SW 1271 (cell line): ENCODE results near the gene ATG9B.

ENCODE experiments used
- DNase-seq, 2 experiments: peaks; one replicate each; lab custom pipeline; 2025; lab: John Stamatoyannopoulos, UW

ATG9B gene, protein sequence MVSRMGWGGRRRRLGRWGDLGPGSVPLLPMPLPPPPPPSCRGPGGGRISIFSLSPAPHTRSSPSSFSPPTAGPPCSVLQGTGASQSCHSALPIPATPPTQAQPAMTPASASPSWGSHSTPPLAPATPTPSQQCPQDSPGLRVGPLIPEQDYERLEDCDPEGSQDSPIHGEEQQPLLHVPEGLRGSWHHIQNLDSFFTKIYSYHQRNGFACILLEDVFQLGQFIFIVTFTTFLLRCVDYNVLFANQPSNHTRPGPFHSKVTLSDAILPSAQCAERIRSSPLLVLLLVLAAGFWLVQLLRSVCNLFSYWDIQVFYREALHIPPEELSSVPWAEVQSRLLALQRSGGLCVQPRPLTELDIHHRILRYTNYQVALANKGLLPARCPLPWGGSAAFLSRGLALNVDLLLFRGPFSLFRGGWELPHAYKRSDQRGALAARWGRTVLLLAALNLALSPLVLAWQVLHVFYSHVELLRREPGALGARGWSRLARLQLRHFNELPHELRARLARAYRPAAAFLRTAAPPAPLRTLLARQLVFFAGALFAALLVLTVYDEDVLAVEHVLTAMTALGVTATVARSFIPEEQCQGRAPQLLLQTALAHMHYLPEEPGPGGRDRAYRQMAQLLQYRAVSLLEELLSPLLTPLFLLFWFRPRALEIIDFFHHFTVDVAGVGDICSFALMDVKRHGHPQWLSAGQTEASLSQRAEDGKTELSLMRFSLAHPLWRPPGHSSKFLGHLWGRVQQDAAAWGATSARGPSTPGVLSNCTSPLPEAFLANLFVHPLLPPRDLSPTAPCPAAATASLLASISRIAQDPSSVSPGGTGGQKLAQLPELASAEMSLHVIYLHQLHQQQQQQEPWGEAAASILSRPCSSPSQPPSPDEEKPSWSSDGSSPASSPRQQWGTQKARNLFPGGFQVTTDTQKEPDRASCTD

DNA sequence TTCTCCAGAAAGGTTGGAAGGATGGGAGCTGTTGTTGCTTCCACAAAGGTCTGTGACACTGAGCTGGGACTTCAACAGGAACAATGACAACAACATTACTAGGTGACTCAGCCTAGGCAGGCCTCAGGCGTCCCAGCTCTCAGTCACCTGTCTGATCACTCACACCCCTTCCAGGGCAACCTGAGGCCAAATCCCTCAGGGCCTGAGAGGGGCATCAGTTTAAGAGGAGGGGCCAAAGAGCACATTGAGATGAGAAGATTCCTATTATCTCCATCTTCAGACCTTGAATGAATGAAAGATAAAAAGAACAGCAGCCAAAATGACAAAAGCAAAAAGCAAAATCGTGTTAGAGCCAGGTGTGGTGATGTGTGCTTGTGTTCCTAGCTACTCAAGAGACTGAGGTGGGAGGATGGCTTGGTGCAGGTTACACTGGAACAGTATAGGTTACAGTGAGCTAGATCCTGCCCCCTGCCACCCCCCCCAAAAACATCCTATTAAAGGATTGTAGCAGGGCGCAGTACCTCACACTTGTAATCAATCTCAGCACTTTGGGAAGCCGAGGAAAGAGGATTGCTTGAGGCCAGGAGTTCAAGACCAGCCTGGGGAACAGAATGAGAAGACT lies at the start of gene ATG9B:
Gene ATG9B, minus strand, starts transcription at position 60 of the 622 bp plus-strand sequence. CDS start 71 bp downstream, outside the sequence.
- DNase-seq, result no peak

DNA sequence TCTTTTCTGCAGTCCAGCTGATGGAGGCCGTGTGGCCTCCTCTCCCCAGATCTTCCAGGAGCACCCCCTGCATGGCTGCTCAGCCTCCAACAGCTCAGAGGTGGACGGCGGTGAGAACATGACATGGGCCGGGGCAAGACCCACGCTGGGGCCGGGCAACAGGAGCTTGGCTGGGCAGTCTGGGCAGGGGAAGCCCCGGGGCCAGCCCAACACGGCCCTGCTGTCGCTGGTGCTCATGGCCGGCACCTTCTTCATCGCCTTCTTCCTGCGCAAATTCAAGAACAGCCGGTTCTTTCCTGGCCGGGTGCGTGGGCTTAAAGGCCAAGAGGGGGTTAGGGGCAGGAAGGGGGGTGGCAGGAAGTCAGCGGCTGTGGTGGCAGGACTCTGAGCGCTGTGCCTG lies 49.7 kb upstream of the ATG9B start:
- DNase-seq, result no peak

DNA sequence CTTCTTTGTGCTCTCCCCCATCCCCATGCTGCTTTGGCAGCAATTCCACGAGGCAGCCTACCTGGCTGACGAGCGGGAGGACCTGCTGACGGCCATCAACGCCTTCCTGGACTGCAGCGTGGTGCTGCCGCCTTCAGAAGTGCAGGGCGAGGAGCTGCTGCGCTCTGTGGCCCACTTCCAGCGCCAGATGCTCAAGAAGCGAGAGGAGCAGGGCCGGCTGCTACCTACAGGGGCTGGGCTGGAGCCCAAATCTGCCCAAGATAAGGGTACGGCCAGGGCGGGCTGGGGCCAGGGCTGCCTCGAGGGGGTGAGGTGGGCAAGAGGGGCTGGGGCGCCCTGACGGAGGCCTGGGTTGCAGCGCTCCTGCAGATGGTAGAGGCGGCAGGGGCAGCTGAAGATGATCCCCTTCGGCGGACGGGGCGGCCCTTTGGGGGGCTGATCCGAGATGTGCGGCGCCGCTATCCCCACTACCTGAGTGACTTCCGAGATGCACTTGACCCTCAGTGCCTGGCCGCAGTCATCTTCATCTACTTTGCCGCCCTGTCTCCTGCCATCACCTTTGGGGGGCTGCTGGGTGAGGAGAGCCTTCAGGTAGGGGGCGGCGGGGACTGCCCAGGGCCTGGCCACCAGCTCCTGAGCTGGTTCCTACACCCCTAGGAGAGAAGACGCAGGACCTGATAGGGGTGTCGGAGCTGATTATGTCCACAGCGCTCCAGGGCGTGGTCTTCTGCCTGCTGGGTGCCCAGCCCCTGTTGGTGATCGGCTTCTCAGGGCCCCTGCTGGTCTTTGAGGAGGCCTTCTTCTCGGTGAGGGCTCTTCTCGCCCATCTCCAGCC lies 47.0 kb upstream of the ATG9B start:
- no peak for DNase-seq

DNA sequence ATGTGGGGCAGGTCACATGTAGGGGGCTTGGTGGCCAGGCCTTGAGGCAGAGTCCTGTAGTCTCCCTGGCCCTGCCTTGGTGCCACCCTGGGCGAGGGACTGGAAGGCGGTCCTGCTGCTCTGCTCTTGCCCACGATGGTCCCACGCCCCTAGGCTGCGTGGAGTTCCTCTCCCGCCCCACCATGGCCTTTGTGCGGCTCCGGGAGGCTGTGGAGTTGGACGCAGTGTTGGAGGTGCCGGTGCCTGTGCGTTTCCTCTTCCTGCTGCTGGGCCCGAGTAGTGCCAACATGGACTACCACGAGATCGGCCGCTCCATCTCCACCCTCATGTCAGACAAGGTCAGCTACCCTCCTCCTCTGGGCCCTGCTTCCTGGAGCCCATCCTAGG lies 46.3 kb upstream of the ATG9B start:
- no peak for DNase-seq

DNA sequence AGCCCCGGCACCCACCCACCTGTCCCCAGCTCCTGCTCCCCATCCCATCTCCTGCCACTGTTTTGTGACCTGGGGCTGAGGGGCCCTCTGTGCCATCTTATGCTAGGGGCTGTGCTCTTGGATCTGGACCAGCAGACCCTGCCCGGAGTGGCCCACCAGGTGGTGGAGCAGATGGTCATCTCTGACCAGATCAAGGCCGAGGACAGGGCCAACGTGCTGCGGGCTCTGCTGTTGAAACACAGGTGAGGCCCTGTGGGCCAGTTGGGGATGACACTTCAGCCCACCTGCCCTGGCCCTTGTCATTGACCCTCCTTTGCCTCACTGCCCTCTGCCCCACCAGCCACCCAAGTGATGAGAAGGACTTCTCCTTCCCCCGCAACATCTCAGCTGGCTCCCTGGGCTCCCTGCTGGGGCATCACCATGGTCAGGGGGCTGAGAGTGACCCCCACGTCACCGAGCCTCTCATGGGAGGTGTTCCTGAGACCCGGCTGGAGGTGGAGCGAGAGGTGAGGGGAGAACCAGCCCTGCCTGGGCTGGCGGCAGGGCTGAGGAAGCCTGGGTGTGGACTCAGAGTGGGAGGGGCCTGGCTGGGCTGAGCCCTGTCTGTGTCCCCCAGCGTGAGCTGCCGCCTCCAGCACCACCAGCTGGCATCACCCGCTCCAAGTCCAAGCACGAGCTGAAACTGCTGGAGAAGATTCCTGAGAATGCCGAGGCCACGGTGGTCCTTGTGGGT lies 45.7 kb upstream of the ATG9B start:
- no peak for DNase-seq

DNA sequence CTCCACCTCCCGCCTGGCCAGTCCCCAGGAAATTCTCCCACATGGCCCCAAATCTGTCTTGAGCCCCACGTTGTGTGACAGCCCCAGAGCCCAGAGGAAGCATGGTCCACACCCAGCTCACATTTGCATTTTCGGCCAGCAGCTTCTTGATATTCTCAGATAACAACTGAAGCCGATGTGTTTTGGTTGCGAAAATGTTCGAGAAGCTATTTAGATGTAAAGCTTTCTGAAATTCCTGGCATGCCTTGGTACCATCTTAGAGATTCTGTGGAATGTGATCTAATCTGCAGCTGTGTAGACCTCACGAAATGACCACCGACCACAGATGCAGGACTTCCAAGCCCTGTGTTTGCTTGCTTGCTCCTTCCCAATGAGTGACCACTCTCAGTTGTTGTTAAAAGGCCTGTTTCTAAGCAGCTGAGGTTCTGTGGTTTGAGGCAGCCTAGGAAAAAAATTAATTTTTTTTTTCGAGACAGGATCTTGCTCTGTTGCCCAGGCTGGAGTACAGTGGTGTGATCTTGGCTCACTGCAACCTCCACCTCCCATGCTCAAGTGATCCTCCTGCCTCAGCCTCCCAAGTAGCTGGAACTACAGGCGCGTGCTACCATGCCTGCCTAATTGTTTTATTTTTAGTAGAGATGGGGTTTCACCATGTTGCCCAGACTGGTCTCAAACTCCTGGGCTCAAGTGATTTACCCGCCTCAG lies 43.9 kb upstream of the ATG9B start:
- no peak for DNase-seq

DNA sequence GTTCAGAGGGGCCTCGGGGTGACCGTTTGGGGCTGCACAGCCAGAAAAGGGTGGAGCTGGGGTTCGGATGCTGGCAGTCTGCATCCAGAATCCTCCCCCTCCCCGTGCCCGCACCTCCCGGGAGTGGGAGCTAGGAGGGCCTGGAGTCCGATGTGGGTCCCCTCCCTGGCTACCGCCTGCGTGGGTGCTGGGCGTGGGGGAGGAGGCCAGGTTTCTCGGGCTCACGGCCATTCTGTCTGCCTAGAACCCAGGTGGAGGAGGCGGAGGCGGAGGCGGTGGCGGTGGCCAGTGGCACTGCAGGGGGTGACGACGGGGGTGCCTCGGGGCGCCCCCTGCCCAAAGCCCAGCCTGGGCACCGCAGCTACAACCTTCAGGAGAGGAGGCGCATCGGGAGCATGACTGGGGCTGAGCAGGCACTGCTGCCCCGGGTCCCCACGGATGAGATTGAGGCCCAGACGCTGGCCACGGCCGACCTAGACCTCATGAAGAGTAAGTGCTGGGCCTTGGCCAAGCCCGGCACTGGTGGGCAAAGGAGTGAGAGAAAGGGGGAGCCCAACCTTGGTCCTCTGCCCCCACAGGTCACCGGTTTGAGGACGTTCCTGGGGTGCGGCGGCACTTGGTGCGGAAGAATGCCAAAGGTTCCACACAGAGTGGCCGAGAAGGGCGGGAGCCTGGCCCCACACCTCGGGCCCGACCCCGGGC lies 42.1 kb upstream of the ATG9B start:
- DNase-seq, result no peak

DNA sequence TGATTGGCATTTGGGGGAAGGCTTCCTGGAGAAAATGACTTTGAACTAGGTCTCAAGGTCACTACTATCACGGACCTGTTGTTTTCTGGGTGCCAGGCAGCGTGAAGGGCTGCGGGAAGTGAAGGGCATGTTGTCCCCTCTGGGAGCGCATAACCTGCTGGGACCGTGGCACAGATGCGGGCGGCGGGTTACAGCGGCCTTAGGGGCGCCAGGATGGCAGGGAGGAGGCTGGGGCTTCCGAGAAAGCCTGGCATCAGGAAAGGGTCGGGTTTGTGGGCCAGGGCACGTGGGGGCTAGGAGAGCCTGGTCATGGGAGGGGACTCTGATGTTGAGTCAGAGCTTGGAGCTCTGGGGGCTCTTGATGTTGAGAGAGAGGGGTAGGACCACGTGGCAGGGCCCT lies 41.2 kb upstream of the ATG9B start:
- no peak for DNase-seq

DNA sequence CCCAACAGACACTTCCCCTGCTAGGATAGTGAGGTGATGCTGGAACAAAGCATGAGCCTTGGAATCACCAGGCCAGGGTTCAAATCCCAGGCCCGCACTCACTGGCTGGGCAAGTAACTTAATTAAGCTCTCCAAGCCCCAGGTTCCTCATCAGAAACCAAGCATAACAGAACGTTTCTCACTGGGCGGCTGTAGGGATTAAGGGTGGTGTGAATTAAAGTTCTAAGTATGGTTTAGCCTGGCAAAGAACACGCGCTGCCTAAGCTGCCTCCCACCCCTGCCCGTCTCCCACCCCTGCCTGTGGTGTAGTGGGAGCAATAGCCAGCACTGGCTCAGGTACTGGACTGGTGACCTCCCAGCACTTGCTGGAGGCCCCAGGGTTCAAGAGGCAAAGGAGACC lies 40.7 kb upstream of the ATG9B start:
- no peak for DNase-seq

DNA sequence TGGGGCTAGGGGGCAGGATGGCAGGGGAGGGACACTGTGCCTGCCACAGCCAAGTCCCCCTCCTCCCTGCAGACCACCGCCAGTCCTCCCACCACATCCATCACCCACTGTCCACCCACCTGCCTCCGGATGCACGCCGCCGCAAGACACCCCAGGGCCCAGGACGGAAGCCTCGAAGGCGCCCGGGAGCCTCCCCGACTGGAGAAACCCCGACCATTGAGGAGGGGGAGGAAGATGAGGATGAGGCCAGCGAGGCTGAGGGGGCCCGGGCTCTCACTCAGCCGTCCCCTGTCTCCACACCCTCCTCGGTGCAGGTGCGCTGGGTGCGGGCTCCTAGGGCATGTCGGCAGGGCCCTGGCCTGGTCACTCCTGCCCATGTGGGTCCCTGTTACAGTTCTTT lies 40.2 kb upstream of the ATG9B start:
- DNase-seq, result no peak

DNA sequence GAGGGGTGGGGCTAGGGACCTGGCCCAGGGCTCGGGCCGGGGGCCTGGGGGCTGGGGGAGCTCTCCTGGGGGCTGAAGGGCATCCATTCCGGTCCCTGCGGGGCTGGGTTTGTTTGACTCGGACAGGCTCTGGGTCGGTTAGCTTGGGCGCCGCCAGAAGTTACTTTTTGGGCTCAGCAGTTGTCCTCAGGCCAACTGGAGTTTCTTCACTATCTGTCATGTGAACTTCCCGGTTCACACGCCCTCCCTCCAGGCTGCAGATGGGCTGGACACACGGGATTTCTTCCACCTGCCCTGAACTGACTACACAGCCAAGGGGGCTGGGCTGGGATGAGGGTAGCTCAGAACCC lies 38.9 kb upstream of the ATG9B start:
- DNase-seq, result no peak

DNA sequence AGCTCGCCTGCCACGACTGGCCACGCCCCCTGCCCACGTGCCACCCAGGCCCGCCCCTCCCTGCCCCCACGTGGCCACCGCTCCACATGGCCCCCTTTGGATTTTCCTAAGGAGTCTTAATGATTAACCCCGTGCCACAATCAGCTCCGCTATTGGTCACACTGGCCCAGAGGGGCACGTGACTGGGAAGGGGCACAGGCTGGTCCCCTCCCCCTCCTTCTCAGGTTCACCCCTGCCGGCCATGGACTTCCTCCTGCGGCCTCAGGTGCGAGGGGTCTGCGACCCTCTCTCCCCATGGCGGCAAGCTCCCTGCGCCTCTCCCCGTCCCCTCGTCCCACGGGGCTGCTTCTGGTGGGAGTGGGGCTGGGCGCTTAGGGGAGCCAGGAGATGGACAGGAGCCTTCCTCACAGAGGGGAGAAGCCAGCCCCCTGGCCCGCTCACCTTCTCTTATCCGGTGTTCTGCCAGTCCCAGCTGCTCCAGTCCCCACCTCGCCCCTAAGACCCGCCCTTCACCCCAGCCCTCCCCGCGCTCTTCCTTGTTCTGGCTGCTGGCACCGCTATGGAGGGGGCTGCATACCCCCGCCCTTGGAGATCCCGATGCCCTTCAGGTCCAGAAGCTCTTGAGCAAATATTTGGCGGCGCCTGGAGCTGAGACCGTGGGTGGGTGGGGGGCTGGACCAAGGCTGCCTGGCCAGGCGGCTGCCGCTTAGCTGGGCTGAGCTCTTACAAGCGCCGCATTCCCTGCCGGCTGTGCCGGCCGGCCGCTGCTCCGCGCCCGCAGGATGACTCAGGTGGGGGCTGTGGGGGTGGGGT lies 38.3 kb upstream of the ATG9B start:
- DNase-seq, result no peak

DNA sequence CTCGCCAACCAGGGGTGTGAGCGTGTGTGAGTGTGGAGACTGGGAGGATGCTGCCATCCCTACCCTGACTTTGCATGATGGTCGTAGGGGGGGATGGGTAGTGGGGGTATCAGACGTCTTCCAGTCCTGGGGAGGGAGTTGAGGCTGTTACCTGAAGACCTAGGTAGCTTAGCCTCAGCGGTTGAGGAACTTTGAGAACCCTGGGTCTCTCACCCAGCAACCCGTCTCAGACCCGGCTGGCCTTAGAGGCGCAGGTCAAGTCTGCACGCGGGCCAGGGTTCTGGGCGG lies 37.8 kb upstream of the ATG9B start:
- no peak for DNase-seq

DNA sequence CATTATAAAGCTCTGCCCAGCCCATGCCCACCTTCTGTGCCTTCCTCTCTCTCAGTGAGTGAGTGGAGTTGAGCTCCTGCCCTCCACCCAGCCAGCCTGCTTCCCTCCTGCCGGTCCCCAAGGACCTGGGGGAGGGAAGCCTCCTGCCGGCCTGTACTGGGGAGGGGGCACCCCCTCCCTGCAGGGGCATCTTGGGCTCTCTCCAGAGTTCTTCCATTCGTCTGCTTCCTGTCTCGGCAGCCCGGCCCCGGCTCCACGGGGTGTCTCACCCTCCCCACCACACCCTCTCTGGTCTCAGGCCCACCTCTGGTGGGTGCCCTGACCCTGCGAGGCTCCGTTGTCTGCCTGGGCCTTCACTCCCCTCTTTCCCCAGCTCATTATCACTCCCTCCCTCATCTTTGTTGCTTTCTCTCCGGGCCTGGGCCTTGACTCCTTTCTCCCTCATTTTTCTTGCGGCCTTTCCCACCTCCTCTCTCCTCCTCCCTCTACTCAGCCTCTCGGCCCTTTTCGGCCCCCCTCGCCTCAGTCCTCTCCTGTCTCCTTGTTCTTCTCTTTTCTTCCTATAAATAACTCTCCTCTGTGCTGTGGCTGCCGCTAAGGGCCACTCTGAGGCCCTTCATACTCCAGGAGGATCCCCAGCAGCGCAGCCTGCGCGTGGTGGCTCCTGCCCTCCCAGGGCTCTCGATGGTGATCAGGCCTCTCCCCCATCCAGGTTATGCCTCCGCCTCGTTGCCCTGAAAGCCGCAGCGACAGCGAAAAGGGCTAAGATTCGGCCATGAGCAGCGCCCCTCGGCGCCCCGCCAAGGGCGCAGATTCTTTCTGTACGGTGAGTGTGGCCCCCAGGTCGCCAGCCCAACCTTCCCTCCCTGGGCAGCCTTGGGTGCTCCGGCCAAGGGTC lies 37.2 kb upstream of the ATG9B start:
- DNase-seq, result no peak

DNA sequence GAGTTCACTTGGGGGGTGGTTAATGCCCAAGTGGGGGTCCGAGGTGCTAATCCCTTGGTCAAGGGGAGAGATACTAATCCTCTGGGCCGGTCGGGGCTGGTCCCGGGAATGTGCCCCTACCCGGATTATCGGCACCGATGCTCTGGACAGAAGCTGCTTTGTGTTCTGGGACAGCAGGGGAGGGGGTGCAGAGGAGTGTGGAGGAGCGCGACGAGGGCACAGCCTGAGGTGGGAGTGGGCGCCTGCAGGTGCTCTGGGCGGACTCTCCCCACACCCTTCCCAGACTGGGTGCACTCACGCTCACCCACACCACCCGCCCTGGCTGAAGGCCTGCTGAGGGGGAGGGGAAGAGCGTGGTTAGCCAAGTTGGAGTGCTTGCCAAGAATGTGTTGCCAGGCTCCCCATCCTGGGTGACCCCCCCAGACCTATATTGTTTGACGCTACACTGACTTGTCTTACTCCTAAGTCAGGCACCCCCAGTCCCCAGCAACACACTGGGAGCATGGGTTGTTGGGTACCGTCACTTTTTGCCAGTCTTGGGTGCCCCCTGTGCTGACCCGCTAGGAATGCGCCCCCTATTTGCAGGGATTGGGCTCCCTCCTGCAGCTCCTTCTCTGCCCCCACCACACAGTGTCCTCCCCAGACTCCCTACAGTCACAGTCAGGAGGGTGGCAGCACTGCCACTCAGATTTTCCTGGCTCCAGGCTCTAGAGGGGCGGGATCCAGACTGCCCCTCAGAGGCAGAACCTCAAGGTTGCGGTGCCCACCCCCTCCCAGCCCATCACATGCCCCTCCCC lies 36.3 kb upstream of the ATG9B start:
- DNase-seq, result peak in 1 of 2 experiments; percentile 38

DNA sequence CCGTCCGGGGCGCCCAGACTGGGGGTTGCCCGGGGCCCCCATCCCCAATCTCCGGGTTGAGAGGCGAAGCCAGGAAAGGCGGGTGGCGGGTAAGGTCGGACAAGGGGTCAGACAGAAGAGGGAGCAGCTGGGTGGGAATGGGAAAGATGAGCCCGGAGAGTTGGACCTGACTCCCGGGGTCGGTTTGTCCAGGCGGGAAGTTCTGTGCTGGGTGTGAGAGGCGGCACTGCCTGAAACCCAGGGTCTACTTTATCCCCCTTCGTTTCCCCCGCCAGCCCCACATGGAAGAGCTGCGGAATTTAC lies 35.8 kb upstream of the ATG9B start:
- no peak for DNase-seq

DNA sequence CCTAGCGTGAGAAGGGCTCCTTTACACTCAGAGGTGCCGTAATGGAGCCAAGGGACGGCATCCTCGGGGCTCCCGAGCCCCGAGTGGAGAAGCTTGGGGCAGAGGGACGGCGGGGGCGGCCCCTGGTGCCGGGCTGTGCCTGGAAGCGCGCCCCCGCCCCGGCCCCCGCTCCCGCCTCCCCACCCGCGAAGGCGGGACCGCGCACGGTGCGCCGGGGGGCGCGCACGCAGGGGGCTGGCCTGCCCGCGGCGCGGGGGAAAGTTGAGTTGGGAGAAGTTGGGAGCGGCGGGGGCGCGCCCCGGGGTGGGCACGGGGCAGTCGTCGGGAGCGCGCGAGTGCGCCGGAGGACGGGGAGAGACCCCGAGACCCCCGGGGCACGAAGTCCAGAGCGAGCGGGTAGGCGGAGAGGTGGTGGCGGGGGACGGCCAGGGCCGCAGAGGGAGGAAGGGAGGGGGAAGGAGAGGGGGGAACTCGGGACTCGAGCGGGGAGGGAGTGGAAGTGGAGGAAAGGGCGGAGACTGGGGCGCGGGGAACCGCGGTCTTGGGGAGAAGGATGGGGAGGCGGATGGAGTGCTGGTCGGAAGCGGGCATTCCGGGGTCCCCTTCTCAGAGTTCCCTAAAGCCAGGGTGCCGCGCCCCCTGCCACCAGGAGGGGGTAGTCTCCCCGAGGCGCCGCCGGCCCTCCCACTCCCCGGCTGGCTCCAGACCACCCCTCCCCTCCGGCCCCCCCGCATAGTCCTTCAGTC lies 35.2 kb upstream of the ATG9B start, which contains the start of gene SLC4A2:
Gene SLC4A2, plus strand, starts transcription at position 223 of the 746 bp plus-strand sequence. CDS start 2,399 bp downstream, outside the sequence.
- peak; percentile 45 to 67 for DNase-seq
